MM.1S (cell line): ENCODE data around the gene EIF4B.

ENCODE experiments used
- EZH2phosphoT487 ChIP-seq: fragments of 300-600 bp; sonication (generic); IDR thresholded peaks from 2 replicates; pipeline ENCODE4 v1.6.1; 2018; ENCODE audit warnings: antibody characterized with exemption, low read length
- TF ChIP-seq, protein P1 (sequence below): fragments of 300-600 bp; sonication (generic); IDR thresholded peaks from 2 replicates; pipeline ENCODE4 v1.5.1; 2016; ENCODE audit warnings: antibody characterized with exemption, low read length, mixed read lengths

DNA sequence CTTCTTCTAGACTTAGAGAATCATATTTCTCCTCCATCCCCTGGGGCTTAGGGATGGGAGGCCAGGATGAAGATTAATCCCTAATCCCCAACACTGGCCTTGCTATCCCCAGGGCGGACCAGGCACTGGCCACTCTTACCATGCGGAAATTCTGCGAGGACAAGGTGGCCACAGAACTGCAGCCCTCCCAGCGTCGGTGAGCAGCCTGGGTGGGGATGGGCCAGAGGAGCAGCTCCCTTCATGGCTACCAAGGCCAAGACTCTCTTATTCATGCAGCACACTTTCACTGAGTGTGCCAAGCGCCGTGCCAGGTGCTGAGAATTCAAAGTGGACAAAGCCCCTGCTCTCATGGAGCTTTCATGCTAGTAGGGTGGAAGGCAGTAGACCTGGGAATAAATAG lies 50.6 kb downstream of the EIF4B start:
- TF ChIP-seq, protein P1, sequence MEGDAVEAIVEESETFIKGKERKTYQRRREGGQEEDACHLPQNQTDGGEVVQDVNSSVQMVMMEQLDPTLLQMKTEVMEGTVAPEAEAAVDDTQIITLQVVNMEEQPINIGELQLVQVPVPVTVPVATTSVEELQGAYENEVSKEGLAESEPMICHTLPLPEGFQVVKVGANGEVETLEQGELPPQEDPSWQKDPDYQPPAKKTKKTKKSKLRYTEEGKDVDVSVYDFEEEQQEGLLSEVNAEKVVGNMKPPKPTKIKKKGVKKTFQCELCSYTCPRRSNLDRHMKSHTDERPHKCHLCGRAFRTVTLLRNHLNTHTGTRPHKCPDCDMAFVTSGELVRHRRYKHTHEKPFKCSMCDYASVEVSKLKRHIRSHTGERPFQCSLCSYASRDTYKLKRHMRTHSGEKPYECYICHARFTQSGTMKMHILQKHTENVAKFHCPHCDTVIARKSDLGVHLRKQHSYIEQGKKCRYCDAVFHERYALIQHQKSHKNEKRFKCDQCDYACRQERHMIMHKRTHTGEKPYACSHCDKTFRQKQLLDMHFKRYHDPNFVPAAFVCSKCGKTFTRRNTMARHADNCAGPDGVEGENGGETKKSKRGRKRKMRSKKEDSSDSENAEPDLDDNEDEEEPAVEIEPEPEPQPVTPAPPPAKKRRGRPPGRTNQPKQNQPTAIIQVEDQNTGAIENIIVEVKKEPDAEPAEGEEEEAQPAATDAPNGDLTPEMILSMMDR: no peak
- no peak for TF ChIP-seq EZH2phosphoT487
